GM11168 (cell line): ENCODE results near the gene ITM2C.

Experiments
- in situ Hi-C: fragments of 300-500 bp; cut with MboI; formaldehyde crosslinking; loops from one replicate; pipeline ENCODE4 v1.12.0; 2022; ENCODE audit warnings: low sequenced_read_pairs; ENCODE audit not compliant: unreplicated experiment

Gene ITM2C

GRCh38 chr2:230871361-230872150, 6.8 kb downstream of the ITM2C start:
- in situ Hi-C loops = no loop called here

- in situ Hi-C loops = no loop called here
Observed at GRCh38 chr2:230872151-230872967, 7.6 kb downstream of the ITM2C start.

- in situ Hi-C loops = no loop called here
Observed at GRCh38 chr2:230872968-230873660, 8.4 kb downstream of the ITM2C start.

- in situ Hi-C loops = no loop called here
Observed at GRCh38 chr2:230873661-230874401, 9.1 kb downstream of the ITM2C start.

GRCh38 chr2:230874456-230874855, 9.7 kb downstream of the ITM2C start:
- in situ Hi-C loops = no loop called here

GRCh38 chr2:230874876-230875275, 10.1 kb downstream of the ITM2C start:
- in situ Hi-C loops = no loop called here

GRCh38 chr2:230875347-230876315, 10.9 kb downstream of the ITM2C start:
- in situ Hi-C loops = no loop called here

- in situ Hi-C loops = no loop called here
Observed at GRCh38 chr2:230877116-230877758, 12.5 kb downstream of the ITM2C start.

- in situ Hi-C loops = no loop called here
Observed at GRCh38 chr2:230877759-230878598, 13.2 kb downstream of the ITM2C start.

GRCh38 chr2:230878599-230879188, 14.0 kb downstream of the ITM2C start:
- in situ Hi-C loops = no loop called here

GRCh38 chr2:230879271-230879882, 14.6 kb downstream of the ITM2C start:
- in situ Hi-C loops = no loop called here

- in situ Hi-C loops = no loop called here
Observed at GRCh38 chr2:230879891-230880290, 15.1 kb downstream of the ITM2C start.

- in situ Hi-C loops = no loop called here
Observed at GRCh38 chr2:230881840-230882239, 17.1 kb downstream of the ITM2C start.

GRCh38 chr2:230885463-230886130, 20.9 kb downstream of the ITM2C start:
- in situ Hi-C loops = no loop called here

GRCh38 chr2:230886206-230886605, 21.5 kb downstream of the ITM2C start:
- in situ Hi-C loops = no loop called here

GRCh38 chr2:230886671-230887071, 21.9 kb downstream of the ITM2C start:
- in situ Hi-C loops = no loop called here
